EL (cell line): ENCODE measurements around the gene TRIO.

ENCODE experiments used
- DNase-seq: peaks from one replicate; pipeline ENCODE4 v3.0.0-alpha.2; 2016

TRIO gene

DNA sequence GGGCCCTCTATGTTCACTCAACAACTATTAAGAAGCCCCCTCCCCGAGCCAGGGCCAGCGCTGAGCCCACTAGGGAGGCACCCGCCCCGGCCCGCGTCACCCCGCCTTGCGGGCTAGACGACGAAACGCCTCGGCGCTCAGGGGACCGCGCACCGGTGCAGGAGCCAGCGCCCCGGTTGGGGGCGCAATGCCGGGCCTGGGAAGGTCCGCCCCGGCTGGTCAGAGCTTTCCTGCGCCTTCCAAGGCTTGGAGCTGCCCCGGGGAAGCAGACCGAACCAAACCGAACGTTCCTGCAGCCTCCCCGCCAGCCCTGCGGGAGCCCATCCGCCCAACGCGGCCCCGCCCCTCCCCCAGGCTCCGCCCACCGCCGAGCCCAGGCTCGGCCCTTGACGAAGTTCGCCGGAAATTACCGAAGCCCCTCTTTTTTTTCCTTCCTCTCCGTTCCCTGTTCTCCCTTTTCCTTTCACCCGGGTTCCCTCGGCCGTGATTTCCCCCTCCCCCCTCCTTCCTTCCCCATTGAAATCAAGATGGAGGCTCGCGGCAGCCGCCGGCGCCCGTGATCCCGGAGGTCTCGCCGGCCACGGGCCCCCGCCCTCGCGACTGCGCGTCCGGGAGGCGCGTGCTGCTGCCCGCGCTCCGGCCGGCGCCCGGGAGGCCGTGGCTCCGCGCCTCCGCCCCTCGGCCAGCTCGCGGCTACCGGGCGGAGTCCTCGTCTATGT, at the start of gene TRIO:
TRIO (plus strand) TSS at position 516 of the 719 bp plus-strand sequence. CDS start 384 bp downstream, outside the sequence.
- peak; percentile 96 for DNase-seq

DNA sequence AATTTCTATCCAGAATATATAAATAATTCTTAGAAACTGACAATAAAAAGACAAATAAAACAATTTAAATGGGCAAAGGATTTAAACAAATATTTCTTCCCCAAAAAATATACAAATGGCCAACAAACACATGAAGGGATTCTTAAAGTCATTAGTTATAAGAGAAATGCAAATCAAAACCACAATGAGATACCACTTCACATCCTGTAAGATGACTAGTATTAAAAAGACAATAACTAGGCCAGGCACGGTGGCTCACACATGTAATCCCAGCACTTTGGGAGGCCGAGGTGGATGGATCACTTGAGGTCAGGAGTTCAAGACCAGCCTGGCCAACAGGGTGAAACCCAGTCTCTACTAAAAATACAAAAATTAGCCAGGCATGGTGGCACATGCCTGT, 45.8 kb upstream of the TRIO start:
- DNase-seq, result peak; percentile 40

DNA sequence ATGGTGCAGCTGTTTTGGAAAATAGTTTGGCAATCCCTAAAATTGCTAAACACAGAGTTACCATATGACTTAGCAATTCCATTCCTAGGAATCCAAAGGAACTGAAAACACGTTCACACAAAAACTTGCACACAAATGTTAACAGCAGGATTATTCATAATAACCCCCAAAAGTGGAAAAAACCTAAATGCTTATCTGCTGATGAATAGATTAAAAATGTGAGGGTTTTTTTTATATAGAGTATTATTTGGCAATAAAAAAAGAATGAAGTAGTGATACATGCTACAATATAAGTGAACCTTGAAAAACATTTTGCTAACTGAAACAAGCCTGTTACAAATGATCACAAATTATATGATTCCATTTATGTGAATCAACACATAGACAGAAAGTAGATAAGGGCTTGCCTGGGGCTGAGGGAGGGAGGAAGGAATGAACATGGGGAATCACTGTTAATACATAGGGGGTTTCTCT, 45.1 kb upstream of the TRIO start:
- DNase-seq, result peak; percentile 90

DNA sequence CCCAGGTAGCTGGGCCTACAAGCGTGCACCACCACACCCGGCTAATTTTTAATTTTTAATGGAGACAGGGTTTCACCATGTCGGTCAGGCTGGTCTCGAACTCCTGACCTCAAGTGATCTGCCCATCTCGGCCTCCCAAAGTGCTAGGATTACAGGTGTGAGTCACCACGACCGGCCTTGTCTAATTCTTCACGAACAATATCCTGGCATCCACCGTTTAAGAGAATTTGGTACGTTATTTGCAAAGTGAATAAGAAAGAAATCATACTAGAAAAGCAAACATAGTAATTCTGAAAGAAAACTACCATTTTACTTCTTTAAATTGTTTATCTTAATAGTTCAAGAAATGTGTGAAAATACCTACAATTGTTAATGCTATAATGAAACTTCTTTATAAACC, 42.9 kb upstream of the TRIO start:
- DNase-seq, result no peak

DNA sequence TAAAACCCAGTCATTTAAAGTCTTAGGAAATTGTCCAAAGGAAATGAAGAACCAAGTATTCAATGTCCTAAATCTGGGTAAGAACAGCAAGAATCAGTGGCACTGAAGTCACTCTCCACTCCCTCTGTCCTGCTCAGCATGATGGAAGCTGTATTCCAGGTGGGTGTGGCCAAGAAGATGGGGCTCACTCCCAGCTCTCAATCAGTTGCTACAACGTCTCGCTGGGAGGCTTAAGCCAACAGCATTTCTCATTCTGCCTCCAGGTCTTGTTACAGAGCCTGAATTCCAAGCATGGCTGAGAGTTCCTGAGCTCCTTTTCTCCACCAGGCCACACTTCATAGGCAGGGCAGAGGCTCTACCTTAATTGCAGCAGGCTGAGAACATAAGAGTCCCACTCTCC, 41.2 kb upstream of the TRIO start:
- DNase-seq, result peak; percentile 60

DNA sequence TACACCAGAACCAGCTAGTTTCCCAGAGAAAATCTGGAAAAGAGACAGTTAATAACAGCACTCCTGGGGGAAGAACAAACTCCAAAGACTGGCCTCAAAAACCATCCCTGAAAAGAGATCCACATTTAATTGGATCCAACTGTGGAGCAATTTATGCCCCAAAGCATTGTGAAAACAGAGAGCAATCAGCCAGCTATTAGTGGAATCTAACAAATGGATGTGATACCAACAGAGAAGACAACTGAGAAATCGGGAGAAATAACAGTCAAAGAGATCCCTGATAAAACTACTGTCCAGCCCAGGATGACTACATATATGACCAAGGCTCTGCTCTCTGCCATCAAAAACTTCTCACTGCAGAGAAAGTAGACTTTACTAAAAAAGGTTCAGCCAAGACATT, 40.5 kb upstream of the TRIO start:
- DNase-seq, result peak; percentile 34

DNA sequence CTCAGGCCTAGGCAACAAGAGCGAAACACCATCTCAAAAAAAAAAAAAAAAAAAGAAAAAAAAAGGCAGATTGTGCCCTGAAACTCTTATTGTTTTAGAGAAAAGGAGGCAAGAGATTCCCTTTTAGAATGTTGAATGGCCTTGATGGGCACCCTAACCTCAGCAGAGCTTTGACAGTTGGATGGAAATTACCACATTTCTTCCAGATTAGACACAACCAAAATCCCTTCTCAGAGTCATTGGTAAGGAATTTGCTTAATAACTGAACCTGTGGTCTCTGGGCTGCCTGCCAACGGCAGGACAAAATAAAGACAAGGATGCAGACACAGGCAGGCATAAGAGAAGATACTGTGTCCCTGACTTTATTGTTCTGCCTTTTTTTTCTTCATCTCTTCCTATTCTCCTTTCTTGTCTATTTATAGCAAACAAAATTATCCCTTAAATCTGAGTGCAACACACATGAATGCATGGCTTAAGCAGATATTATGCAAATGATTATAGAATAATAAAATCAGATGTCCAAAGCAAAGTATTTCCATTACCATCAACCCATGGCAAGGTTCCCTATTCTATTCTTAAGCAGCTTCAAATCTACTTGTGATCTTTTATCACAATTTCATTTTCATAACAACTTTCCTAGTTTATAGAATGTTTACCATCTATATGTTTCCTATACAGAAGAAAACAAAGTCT, 37.3 kb upstream of the TRIO start:
- peak; percentile 98 for DNase-seq

DNA sequence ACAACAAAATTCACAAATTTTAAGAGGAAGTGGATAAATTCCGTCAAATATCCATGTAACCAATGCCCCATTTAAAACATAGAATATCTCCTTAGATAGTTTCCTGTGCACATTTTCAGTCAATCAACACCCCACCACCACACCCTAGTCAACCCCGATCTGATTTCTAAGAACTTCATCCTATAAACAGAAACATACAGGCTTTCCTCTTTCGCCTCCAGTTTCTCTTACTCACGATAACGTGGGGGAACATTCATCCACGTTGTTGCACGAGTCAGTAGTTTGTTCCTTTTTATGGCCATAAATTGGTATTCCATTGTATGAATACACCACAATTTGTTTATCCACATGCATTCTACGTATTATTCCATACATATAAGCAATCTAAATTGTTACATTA, 35.6 kb upstream of the TRIO start:
- DNase-seq, result no peak

DNA sequence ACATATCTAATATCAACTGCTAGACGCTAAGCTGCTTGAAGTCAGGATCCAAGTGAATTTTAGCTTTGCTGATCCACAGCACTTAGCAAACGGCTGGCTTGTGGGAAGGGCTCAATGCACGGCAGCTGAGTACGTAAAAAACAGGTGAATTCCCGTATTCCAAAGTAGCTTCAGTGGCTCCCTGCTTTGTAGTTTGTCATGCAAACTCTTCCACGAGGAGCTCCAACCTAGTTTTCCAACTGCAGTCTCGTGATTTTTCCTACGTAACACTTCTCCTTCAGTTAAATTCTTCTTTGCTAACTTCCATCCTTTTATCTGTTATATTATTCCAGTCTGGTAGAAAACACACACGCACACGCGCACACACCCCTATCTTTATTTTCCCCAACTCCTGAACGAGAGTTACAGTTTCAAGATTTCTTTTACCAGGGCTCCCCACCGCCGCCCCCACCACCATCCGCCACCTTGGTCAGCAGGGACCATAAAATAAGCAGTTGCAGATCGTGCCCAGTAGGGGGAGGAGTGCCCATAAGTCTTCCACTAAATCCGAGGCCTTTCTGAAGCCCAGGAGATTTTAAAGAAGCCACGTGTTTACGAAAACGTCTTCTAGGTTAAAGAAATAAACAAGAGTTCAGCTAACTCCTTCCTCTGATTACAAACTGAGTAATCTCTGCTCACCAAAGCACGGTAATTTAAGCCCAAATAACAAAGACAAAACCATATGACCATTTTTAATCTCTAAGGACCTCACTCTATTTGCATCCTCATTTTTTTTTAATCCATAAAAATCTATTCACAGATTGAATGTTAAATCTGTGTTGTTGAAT, 34.8 kb upstream of the TRIO start:
- peak; percentile 86 for DNase-seq

DNA sequence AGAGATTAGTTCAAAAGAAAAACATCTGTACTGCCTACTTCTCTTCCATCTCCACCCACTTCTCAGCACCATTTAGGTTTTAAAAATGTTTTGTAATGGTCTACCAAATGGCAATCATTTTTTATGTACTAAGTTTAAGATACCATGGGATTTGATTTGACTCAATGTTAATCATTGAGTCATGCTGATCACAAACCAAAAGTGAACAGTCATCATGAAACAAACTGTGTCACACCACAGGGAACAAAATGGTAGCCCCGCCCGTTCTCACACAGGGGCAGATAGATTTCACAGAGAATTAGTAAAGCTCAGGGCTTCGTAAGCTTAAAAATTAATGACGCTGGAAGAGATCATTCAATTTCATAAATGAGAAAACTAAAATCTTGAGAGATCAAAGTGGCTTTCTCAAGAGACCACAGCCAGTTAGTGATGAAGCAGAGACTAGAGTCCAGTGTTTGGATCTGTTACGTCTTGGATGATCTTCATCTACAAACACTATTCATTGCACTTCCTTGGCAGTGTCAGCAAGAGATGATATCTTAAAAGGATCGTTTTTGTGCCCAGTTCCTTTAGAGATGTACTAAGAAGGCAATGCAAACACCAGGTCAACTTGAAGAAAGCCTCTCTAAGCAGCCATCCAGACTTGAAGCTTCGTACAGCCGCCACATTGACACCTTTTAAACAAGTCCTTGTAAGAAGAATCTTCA, 33.9 kb upstream of the TRIO start:
- DNase-seq, result peak; percentile 74

DNA sequence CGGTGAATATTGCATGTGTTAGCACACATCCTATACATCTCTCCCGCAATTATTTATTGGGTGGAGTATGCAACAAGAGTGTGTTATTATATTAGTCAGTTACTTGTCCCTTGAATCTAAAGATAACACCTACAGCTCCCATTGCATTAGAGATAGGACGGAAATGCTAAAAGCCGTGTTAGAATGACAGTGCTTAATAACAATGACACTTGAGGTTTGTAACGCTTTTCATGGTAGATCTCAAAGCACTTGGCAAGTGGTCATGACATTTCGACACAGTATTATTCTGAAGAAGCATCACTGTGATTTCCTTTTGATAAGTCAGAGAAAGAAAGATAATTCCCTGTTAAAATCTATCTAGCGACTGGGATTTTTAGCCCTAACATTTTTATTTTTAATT, 33.4 kb upstream of the TRIO start:
- DNase-seq, result no peak

DNA sequence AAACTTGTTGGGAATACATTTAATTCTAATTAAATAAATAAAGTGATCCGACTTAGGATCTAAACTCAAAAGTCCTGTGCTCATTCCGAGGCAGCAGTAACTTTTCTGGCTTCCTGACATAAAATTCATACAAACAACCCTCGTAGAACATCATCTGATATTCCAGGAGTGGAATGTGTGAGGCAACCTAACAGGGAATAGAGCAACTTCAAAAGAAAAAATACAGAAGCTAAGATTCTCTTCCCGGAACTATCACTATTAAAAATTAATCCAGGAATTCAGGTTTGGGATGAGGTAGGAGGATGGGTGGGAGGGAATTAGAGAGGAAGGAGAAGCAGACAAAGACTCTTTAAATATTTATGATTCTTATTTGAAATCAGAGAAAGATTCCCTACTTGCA, 32.9 kb upstream of the TRIO start:
- peak; percentile 17 for DNase-seq

DNA sequence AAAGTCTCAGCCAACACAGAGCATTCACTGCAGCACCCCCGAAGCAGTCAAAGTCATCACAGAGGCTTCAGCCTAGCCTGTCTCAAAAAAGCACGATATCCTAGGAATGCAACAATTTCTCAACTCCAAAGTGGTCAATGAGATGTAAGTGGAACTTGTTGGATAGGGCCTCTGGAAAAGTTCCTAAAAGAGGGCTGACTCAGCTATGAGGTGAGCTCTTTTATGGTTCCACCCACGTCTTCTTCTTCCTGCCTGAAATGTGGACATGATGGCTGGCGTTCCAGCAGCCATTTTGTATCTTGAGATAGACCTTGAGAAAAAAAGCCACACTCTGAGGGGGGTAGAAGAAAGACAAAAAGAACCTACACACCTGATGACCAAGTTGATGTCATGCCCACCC, 32.5 kb upstream of the TRIO start:
- DNase-seq, result peak; percentile 89

DNA sequence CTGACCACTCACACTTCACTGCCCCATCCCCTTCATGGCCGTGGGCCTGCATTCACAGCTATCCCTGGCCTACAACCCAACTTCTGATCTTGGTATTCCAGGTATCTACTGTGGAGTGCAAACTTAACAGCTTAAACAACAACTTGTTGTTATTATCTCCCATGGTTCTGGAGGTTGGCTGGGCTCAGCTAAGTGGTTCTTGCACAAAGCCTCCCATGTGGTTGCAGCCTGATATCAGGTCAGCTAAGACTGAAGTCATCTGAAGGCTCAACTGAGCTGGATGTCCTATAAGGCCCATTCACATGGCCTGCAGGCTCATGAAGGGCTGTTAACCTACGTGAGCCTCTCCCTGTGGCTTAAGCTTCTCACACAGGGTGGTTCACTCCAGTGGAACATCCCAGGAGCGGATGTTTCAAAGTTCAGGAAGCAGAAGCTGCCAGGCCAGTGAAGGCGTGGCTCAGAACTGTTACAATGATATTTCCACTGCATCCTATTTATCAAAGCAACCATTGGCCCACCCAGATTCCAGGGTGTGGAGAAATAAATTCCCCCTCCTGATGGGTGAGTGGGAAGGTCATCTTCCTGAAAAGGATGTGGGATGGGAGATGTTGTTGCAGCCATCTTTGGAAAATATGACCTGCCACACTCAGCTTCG, 30.0 kb upstream of the TRIO start:
- DNase-seq, result no peak

DNA sequence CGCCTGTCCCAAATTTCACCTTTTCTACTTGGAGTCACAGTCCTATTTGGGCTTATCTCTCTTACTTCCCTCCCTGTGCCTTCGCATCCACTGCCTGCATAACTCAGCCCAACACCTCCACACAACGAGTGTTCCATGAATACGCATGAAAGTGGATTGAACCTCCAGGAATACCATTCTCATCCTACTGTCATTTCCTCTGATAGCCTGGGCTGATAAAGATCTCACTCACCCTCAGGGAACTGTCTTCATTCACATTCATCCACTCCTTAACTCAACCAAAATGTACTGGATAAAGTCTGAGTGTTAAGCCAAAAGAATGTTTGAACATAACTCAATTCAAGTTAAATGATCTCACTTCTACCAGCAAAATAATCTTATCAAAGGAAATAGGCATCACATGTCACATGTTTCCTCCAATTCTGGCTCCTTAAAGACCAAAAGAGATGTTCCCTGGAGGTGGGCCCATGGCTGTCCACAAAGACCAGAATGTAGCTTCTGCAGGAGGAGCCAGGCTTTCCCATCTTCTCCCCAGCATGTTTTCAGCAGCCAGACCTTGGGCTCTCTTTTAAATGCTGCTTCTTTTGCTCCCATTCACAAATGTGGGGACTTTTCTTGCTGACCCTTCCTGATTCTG, 28.4 kb upstream of the TRIO start:
- peak; percentile 75 for DNase-seq

DNA sequence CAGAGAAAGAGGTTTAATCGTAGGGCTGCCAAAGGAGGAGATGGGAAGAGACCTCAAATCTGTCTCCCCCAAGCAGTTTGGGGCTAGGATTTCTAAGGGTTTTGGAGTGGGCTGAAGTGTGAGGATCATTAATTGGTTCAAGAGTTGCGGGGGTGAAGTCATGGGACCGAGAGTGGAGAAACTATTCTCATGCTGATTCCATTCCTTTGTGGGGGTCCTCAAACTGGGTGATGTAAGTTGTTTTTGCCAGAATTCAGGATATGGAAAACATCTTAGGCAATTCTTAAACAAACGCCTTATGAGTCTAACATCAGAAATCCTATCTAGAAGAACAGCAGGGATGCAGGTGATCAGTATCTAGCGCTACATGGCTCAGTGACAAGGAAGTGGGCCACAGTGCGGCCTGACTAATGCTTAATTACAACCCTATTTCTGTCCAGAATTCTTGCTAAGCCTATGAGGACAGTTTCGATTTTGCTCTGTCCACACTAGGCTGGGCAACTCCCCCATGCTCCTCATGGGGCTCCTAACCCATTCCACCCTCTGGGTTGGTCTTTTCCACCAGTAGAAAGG, 27.7 kb upstream of the TRIO start:
- DNase-seq, result no peak

DNA sequence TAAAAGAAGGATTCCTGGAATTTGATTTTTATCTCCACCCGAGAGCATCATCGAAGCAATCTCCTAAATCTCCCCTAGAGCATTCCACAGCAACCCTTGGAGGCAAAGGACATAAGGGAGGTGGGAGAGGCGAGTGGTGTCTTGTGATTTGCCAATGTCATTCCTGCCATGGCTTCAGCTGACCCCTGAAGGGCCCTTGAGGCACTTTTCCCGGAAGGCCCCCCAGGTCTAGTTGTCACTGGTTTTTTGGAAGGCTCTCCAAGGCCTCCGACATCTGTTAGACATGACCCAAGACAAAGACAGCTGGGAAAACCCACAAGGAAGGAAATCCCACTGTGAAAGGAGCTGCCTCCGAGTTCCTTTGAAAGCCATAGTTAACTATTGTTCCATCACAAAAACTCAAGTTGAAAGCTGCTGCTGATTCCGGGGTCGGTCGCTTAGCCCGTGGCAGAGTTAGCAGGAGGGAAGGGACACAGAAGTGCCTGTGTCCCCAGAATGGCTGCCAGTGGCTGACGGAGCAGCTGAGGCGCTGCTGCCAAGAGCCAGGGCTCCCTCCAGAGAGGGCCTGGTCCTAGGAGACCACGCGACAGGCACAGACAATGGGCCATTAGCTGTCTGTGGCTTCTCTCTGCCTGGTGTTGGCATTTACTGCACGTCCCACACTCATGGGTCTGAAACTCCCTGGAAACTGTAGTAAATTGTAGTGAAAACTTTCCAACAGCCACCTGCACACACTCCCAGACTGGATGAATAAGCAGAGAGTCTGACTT, 24.4 kb upstream of the TRIO start:
- no peak for DNase-seq

DNA sequence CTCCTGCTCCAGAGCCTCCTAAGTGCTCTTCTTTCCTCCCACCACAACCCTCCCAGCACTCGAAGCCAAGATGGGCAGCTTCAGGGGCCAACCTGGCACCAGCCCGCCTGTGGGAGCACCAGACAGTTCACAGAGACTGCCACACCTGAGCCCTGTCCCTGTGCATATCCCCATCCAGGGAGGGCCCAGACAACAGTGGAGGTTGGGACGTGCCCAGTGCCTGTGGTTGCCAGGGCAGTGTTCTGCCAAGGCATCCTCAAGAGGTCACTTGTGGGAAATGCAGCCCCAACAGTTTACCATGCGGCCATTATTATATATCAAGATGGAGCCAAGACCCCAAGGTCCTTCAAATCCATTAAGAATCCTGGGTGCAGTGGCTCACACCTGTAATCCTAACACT, 23.0 kb upstream of the TRIO start:
- DNase-seq, result no peak

DNA sequence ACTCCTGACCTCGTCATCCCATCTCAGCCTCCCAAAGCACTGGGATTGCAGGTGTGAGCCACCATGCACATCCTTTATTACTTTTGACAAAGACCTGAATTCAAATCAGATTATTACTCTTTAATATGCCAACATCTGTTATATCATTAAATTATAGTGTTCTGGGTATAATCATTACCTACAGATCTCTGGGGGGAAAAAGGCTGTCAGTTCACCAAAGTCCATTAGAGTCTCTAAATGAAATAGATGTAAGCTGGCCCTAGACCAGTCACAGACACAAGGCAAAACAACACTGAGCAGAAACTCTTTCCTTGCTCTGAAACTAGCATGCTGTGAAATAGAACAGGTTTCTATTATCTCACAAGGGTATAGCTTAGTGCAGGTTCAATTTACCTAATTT, 21.6 kb upstream of the TRIO start:
- DNase-seq, result no peak

DNA sequence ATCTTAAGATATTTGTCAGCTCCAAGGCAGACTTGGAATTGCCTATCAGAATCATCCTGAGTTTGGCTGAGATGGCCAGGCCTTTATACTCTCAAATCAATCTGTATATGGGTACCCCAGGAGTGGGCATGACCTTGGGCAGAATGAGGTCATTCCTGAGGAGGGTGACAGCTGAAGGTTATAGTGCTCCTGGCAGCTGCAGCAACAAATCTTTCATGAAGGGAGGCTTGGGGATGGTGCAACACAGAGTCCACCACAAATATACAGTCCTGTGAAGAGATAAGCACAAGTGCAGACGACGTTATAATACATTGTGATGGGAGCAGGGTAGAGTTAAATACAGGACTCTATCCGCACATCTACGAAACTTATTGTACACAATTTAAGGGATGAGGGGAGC, 21.1 kb upstream of the TRIO start:
- no peak for DNase-seq

DNA sequence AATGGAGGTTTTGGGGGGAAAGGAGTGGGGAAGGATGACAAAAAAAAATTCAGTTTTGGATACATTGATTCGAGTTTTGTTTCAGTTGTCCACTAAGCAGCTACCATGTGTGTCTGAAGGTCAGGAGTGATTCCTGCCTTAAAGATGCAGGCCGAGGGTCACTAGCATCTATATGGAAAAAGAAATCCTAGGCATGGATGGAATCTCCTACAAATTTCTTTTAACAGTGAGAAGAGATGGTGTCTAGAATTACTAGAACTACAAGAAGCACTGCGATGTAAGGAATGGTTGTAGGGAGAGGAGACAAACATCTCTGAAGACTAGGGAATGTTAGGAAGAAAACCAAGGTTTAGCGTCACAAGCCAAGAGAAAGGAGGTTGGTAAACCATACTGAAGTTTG, 19.6 kb upstream of the TRIO start:
- DNase-seq, result no peak
